Cerebellar cortex (tissue), 1 donor: ENCODE measurements around the gene ZDHHC11B.
"Not testable (repeated sequence)": the region's sequence is repeated elsewhere in the genome, so short reads cannot be mapped to it uniquely, and the experiment has no call there.

Experiments used
- DNase-seq: peaks from one replicate; pipeline ENCODE4 v3.0.0-alpha.2; 2015; ENCODE audit warnings: low spot score

The ZDHHC11B gene

DNA sequence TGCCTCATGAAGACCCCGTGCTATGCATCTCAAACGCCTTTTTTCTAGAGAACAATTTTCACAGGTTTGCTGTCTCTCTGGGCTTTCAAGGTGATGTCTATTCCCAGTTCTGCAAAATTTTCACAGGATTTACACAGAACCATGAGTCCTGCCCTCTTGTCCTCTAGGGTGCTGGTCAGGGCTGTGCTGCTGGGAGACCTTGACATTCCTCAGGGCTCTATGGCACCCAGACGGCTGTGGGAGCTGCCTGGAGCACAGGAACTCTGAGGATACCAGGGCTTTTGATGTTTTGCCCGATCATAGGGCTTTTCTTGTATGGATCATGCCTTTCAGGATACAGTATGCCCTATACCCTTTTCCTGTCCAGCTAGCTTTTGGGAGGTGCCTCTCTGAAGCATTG is 68.9 kb downstream of the ZDHHC11B start:
- DNase-seq: not testable (repeated sequence)

DNA sequence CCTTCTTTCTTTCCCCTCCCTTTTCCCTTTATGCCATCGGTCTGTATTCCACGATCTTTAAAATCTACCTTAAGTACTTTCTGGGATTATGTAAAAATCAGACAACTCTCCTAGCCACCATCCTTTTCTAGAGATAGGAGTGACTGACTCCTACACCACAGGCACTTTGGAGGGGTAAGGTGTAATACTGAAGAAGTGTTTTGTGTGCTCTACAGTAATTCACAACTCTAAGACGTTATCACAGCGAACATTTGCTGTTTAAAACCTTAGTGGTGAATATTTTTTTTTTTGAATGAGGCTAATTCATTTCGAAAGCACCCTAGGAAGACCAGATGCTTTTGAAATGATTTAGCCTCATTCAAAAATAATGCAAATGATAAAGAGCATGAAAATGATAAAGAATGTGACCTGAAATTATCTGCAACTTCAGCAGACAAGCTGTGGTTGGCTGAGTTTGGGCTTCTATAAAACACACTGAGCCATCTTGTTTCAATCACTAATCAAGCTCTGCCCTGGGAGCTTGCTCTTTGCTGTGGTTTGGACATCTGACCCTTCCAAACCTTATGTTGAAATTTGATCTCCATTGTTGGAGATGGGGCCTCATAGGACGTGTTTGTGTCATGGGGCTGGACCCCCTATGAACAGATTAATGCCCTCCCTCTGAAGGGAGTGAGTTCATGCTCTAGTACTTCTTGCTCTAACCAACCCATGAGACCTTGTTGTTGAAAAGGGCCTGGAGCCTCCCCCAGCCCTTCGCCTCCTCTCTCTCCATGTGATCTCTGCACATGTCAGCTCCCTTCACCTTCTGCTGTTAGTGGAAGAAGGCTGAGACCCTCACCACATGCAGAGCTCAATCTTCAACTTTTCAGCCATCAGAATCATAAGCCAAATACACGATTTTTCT is 70.1 kb downstream of the ZDHHC11B start:
- DNase-seq: not testable (repeated sequence)

DNA sequence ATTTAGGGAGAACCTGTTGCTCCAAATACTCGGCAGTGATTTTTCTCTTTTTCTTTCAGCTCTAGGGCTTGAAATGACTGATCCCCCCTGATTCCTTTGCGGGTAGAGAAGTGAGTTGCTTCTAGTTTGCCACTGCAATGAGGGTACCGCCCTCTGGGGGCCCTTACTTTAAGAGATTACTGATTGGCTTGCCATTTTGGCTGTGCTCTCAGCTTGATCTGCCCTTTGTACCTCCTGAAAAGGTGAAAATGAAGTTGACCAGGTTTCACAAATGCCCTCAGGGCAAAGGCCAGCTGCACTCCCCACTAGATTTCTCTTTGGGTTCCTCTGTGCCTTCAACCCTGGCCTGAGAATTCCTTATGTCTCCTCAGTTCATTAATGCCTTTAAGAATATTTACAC is 70.8 kb downstream of the ZDHHC11B start:
- DNase-seq: not testable (repeated sequence)

DNA sequence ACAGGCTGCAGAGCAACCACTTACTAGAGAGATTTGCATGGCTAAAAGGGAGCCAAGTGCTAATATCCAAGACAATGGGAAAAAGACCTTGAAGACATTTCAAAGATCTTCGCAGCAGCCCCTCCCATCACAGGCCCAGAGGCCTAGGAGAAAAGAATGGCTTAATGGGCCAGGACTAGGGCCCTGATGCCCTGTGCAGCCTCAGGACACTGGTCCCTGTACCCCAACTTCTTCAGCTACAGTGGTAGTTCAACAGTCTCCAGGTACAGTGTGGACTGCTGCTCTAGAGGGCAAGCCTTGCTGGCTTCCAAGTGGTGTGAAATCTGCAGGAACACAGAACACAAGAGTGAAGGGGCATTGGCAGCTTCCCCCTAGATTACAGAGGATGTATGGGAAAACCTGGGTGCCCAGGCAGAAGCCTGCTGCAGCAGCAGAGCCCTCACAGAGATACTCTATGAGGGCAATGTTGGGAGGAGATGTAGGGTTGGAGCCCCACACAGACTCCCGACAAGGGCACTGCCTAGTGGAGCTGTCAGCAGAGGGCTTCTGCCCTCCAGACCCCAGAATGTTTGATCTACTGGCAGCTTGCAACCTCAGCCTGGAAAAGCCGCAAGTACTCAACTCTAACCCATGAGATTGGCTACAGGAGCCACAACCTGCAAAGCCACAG is 75.5 kb downstream of the ZDHHC11B start:
- DNase-seq: not testable (repeated sequence)

DNA sequence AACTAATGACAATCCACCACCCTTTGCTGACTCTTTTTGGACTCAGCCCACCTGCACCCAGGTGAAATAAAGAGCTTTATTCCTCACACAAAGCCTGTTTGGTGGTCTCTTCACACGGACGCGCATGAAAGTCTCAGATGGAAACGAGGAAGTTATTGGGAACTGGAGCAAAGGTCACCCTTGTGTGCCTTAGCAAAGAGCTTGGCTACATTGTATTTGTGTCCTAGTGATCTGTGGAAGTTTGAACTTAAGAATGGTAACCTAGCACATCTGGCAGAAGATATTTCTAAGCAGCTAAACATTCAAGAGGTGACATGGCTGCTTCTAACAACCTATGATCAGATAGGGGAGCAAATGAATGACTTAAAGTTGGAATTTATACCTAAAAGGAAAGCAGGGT is 76.2 kb downstream of the ZDHHC11B start:
- not testable (repeated sequence) for DNase-seq

DNA sequence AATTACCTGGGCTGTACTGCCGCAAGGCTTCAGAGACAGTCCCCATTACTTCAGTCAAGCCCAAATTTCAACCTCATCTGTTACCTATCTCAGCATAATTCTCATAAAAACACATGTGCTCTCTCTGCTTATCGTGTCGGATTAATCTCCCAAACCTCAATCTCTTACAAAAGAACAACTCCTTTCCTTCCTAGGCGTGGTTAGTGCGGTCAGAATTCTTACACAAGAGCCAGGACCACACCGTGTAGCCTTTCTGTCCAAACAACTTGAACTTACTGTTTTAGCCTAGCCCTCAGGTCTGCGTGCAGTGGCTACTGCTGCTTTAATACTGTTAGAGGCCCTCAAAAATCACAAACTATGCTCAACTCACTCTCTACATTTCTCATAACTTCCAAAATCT is 78.4 kb downstream of the ZDHHC11B start:
- DNase-seq: not testable (repeated sequence)

DNA sequence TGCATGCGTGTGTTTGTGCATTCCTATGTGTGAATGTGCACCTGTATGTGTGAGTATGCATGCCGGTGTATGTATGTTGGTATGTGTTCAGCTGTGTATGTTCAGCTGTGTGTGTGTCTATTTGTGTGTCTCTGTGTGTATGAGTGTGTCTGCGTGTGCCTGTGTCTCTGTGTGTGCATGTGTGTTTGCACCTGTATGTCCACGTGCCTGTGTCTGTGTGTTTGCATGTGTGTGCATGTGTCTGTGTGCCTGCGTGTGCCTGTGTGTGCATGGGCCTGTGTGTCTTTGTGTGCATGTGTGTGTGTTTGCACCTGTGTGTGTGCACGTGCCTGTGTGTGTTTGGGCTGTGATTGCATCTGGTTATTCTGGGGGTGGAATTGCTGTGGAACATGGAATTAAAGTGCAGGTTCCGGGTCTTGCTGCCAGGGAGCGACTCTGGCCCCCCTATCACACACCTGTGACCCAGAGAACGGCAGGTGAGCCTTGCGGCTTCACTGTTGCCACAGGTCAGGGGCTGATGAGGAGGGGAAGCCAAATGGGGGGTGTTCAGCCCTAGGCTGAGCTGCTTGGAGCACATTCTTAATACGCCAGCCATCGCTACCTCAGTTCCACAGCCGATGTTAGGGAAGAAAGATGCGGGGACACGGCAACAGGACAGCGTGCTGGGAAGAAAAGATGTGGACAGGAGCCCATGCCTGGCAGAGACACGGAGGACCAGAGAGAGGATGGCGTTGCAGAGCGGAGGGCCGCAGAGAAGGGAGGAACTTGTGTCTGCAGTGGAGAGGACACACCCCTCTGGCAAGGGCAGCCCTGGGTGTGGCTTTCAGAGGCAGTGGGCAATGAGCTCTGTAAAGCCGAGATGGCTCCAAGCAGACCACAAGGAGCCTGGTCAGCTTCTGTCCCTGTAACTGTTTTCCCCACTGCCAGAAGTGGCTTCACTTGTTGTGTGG is 87.5 kb downstream of the ZDHHC11B start:
- DNase-seq: not testable (repeated sequence)

DNA sequence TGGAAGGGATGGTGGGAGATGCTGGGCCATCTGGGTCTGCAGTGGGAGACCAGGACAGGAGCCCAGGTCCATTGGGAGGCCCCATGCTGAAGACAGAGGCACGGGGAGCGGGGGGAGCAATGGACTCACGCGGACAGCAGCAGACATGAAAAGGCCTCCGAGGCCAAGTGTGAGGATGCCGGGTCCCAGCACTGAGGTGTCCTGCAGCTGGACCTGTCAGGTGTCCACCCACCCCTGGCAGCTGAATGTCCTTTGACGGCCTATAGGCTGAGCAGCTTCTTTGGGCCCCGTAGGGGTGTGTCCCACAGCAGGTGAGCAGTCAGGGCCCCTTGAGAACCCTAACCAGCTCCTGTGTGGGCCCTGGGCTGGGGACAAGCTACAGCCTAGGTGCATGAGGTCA is 88.3 kb downstream of the ZDHHC11B start:
- DNase-seq: not testable (repeated sequence)

DNA sequence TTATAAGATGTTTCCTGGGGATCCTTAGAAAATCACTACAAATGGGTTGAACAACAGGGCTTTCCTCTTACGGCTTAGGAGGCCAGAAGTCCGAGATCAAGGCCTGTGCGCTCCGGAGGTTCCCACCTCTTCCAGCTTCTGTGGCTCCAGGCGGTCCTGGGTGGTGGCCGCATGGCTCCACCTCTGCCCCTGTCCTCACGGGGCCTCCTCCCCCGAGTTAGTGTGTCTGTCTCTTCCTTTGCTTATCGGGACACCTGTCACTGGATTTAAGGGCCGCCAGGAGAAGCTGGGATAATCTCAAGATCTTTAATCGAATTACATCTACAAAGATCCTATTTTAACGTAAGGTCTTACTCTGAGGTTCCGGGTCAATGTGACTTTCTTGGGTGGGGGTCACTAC is 89.1 kb downstream of the ZDHHC11B start:
- not testable (repeated sequence) for DNase-seq

DNA sequence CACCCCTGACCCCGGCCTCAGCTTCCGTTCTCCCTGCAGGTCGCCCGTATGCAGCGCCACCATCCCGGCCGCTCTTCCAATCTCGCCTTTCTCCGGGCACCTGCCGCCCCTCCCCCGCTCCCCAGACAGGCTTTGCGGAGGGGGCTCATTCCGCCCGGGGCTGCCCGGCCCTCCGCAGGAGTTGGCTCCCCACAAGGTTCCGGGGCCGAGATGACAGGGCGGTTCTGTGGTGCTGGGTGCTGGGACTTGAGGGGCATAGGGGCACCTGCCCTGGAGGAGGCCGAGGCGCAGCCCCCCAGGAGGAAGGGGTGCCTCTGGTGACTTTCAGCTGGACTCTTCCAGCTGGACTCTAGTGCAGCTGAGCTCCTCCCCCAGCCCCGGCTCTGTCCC is 90.5 kb downstream of the ZDHHC11B start:
- DNase-seq: not testable (repeated sequence)

DNA sequence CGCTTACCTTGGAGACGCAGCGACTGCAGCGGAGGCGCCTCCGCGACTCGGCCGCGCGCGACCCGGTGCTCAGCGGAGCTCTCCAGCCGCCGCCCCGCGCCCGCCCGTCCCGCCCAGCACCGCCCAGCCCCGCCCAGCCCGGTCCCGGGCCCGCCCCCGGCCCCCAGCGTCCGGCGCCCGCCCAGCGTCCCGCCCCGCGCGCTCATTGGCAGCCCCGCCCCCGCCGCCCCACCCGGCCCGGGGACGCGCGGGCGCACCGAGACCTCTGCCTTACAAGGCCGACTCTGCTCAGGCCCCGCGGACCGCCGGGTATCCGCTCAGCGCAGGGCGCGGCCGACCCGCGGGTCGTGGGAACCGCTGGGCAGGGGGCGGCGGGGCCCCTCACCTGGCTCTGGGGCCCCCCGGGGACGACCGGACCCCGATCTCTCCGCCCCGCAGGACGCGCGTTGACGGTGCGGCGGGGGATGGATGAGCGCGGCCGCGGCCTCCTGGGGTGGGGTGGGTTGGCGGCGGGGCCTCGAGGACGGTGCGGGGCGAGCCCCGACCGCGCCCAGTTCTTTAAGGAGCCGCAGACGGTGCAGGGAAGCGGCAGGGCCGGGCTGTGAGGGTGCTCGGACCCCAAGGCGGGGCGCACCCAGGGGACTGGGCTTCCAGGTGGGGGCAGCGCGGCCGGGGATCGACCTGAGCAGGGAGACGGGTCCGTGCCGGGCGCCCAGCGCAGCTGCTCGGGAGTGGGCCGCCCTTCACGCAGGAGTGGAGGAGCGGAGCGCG is 91.1 kb downstream of the ZDHHC11B start, which contains the start of gene TPPP:
Gene TPPP (minus strand): TSS at position 82 of the 771 bp plus-strand sequence. CDS start 15,292 bp downstream, outside the sequence.
- peak; percentile 70 for DNase-seq

DNA sequence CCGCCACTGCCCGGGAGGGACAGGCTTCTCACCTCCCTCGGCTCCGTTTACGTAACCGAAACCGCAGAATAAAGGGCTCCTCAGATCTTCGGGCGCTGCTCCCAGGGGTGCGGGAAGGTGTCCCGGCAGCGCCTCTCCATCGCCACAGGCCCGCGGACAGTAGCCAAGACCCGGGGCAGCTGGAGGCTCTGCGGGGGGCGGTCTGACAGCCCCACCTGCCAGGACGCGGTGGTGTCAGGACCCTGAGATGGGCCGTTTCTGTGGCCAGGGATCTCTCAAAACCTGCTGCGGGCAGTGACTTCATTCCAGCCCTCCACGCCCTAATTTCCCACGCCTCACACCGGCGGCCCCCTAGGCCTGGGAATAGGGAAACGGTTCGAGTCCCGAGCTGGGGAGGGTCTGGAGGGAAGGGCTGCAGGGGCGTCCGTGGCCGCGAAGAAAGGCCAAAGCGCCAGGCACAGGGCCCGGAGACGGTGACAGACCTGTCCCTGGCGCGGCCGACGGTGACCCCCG is 91.9 kb downstream of the ZDHHC11B start:
- not testable (repeated sequence) for DNase-seq

DNA sequence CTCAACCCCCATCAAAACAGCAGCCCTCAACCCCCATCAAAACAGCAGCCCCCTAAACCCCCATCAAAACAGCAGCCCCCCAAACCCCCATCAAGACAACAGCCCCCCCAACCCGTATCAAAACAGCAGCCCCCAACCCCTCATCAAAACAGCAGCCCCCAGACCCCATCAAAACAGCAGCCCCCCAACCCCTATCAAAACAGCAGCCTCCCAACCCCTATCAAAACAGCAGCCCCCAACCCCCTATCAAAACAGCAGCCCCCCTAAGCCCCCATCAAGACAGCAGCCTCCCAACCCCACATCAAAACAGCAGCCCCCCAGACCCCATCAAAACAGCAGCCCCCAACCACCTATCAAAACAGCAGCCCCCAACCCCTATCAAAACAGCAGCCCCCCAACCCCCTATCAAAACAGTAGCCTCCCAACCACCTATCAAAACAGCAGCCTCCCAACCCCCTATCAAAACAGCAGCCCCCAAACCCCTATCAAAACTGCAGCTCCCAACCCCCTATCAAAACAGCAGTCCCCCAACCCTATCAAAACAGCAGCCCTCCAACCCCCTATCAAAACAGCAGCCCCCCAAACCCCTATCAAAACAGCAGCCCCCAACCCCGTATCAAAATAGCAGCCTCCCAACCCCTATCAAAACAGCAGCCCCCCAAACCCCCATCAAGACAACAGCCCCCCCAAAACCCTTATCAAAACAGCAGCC is 92.6 kb downstream of the ZDHHC11B start:
- DNase-seq: no peak

DNA sequence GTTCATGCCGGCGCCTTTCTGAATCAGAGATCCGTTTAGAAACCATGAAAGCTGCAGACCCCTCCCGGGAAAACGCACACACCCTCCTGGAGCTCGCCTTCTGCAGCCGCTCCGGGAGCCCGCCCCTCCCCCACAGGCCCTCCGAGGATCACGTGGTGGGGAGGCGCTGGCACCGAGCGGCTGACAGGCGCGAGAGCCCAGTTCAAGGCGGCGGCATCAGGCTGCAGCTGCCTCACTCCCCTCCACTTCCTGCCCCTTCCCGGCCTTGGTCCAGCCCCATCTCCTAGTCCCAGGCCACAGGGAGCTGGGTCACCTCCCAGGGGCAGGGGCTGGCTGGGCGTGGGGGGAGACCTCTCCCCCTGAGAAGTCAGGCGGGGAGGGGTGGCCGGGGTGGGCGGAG is 93.5 kb downstream of the ZDHHC11B start:
- not testable (repeated sequence) for DNase-seq

DNA sequence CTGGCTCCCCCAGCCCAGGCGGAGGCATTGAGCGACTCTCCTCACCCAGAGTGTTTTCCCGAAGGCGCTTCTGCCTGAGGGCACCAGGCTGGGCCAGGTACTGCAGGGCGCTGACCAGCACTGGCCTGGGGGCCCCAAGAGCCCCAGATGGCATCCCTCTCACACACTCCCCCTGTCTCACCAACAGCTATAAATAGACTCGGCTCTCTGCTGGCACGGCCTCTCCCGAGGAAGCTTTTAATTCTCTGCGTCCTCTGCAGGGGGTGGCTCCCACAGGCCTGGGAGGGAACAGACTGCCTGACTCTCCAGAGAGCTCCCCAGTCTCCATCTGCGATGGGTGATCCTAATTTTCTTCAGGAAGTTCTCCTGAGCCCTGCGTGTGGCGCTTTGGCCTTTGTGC is 94.2 kb downstream of the ZDHHC11B start:
- not testable (repeated sequence) for DNase-seq

DNA sequence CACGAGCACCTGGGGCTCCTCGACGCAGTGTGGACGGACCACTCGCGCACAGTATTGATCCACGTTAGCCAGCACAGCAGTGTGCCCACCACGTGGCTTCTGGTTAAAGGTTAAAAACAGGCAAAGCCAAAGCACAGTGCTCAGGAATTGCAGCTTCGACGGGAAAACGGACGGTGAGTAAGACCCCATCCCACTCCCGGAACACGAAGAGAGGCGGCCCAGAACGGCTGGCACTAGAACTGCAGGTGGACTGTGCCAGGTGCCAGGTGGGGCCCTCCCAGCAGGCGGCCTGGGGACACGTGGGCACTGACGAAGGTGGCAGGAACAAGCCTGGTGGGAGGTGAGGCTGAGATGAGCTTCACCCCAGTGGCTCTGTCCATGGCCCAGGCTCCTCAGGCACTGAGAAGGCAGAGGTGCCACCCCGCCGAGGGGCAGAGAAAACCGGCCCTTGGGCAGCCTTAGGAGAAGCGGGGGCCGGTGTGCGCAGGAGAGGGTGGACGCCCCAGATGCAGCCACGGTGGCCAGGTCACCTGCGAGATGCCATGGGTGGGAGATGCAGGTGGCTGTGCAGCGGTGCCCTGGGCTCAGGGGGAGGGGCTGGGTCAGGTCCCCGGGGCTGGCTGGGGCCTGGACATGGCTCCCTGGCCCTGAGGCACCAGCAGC is 96.0 kb downstream of the ZDHHC11B start:
- not testable (repeated sequence) for DNase-seq

DNA sequence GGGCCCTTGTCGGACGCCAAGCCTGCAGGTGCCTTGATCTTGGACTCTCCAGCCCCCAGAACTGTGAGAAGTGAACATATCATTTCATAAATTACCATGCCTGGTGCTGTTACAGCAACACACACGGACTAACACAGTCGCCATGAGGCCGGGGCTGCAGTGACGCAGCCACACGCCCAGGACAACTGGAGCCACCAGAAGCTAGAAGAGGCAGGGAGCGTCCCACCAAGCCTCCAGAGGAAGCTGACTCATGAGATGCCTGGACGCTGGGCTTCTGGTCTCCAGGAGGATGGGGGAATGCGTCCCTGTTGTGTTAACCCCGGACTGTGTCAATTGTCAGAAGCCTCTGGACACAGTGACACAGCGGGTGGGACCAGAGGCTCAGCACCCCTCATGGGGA is 97.6 kb downstream of the ZDHHC11B start:
- DNase-seq: not testable (repeated sequence)

DNA sequence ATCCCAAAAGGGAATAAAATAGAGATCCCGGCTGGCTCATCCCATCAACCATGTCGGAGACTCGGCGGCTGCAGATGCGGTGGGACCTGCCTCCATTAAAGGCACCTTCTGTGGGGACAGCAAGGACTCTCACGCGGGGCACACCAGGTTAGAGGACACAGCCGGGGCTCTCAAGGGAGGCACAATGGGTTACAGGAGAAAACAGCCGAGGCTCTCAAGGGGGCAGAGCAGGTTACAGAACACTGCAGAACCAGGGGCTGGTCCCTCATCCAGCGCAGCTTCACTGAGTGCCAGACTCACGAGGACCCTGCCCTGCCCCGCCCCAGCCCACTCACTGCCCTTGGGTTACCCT is 98.4 kb downstream of the ZDHHC11B start:
- not testable (repeated sequence) for DNase-seq

DNA sequence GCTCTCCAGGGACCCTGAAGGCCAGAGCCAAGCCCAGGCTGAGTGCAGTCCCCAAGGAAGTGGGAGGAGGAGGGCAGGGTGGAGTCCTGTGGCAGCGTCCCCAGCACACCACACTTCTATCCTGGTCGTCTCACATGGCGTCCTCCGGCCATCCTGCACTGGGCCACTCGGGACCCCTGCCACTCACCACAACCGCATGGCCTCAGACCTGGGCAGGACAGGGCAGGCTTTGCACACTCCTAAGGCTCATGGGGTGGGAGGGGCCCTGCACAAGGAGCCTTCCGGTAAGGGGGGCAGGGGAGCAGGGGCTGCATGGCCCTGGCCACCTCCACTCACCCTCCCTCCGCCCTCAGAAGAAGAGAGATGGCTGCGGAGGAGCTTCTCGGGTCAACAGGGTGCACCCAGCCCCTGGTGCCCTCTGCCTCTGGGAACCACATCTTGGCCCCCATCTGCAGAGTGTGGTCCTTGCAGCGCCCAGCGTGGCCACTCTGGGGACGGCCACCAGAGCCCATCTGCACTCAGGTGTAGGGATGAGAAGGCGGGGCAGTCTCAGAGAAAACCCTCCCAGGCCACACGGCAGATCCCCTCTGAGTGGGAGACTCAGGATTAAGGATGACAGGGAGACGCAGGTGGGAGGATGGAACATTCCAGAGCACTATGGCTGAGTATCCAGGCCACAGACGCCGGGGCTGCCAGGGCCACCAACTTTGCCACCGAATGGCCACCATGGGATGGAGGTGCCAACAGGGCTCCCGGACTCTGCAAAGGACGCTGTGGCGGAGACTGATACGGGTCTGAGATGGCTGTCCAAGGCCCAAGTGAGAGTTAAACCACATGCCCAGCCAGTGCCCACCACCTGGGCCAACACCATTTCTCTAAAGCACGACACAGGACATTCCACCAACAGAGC is 99.0 kb downstream of the ZDHHC11B start:
- DNase-seq: no peak
